Brain microvascular endothelial cell (primary cell): ENCODE results near the gene LRP6.

Experiments used
- DNase-seq: peaks from one replicate; pipeline ENCODE4 v3.0.0-alpha.2; 2020
- H3K27ac ChIP-seq: fragments of 250-450 bp; sonication (Bioruptor Pico); 2 replicates; pipeline ENCODE4 v1.5.1; 2020; ENCODE audit warnings: mild to moderate bottlenecking, moderate library complexity
- H3K27me3 ChIP-seq: fragments of 250-450 bp; sonication (Bioruptor Pico); replicated peaks from 2 replicates; pipeline ENCODE4 v1.5.1; 2020; ENCODE audit warnings: mild to moderate bottlenecking
- H3K36me3 ChIP-seq: fragments of 250-450 bp; sonication (Bioruptor Pico); replicated peaks from 2 replicates; pipeline ENCODE4 v1.5.1; 2020; ENCODE audit warnings: mild to moderate bottlenecking
- H3K4me3 ChIP-seq: 2 replicates; pipeline ENCODE4 v1.5.1; 2011; ENCODE audit warnings: low read depth, mild to moderate bottlenecking, control low read depth, low read length, moderate library complexity
- in situ Hi-C: cut with HindIII; loops from 2 replicates; pipeline ENCODE4 v1.10.0; 2017; ENCODE audit warnings: low sequenced_read_pairs, low pct_ligation_motif_present
- TF ChIP-seq, protein P1 (sequence below): IDR thresholded peaks from 2 replicates; pipeline ENCODE4 v1.5.1; 2011; ENCODE audit warnings: low read depth, mild to moderate bottlenecking, moderate library complexity, low read length, control low read depth, inconsistent platforms; ENCODE audit errors: missing control alignments

LRP6 gene

DNA sequence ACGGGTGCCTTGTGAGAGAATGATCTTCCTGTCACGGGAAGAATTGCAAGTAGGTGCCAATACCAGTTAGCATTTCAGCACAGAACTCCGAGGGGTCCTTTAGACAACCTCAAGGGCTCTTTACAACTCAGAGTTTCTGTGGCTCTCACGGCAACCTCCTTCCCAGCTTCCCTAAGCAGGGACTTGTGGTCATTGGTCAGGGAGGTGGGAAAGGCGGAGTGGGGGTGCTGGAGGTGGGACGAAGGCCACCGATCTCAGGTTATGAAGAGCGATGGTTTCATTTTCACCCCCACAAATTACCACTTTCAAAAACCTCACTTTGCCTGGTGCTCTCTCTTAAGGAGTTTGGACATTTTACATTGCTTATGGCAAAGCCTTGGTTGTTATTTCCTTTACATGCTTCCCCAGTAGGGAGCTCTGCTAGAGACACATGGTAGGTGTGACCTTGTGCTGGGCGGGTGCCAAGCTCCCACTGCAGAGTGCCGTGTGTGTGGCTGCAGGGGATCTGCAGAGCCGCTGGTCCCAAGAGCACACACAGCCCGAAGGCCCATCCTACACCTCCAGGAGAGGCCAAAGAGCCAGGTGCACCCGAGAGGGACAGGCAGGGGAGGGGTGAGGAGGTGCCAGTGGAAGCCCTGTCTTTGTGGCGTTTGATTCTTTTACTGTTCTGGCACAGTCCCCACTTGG lies 174.7 kb downstream of the LRP6 start:
- no peak for DNase-seq

DNA sequence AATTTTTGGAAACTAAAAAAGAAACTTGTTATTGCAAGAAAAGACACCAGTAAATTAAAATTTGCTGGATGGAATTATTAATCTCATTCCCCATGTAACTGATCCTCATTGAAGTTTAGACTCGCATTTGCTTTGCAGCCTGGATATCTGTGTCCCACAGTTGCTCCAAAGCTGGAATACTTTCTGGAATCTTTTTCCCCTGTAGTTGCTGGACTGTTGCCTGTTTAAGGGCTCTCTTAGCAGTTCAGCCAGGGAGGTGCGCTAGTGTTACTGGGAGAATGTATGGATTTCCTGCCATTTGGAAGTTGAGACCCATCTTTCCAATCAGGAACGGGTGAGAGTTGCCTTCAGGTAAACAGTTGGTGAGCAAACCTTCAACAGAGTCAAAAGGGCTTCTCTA lies 175.8 kb downstream of the LRP6 start:
- no peaks in the 10 kb centered on the region for H3K36me3 ChIP-seq
- H3K27me3 ChIP-seq: no peaks in the 10 kb centered on the region
- no peak overlapping the region for H3K27ac ChIP-seq
- in situ Hi-C loops: loop anchor here (25.0 kb wide), 1 partner anchor 246 kb away; no protein-coding TSS in a partner anchor
- TF ChIP-seq, protein P1, sequence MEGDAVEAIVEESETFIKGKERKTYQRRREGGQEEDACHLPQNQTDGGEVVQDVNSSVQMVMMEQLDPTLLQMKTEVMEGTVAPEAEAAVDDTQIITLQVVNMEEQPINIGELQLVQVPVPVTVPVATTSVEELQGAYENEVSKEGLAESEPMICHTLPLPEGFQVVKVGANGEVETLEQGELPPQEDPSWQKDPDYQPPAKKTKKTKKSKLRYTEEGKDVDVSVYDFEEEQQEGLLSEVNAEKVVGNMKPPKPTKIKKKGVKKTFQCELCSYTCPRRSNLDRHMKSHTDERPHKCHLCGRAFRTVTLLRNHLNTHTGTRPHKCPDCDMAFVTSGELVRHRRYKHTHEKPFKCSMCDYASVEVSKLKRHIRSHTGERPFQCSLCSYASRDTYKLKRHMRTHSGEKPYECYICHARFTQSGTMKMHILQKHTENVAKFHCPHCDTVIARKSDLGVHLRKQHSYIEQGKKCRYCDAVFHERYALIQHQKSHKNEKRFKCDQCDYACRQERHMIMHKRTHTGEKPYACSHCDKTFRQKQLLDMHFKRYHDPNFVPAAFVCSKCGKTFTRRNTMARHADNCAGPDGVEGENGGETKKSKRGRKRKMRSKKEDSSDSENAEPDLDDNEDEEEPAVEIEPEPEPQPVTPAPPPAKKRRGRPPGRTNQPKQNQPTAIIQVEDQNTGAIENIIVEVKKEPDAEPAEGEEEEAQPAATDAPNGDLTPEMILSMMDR: no peak
- no peak for DNase-seq
- H3K4me3 ChIP-seq: no peak overlapping the region

More for the DNA sequence above, 174.7 kb downstream of the LRP6 start:
- in situ Hi-C loops: loop anchor here (25.0 kb wide), 1 partner anchor 245 kb away; no protein-coding TSS in a partner anchor
- TF ChIP-seq, protein P1: no peak
- Histone ChIP-seq H3K27me3 (no peaks in the 10 kb centered on the region), H3K36me3 (no peaks in the 10 kb centered on the region), H3K4me3 (no peak overlapping the region), H3K27ac (no peak overlapping the region)

DNA sequence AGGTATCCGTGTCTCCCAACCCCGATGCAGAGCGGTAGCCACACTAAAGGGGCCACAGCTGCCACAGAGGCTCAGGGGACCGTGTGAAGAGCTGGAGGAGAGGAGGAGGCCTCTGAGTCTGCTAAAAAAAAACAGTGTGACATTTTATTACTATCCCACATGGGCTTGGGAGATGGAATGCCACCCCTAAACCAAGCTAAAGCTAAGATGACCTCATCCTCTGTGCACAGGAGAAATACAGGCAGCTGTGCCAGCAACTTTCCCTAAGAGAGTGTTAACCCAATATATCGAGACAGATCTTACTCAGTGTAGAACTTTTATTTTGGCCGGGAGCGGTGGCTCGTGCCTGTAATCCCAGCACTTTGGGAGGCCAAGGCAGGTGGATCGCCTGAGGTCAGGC lies 178.1 kb downstream of the LRP6 start:
- Histone ChIP-seq H3K27ac (no peak overlapping the region), H3K27me3 (no peaks in the 10 kb centered on the region), H3K4me3 (no peak overlapping the region), H3K36me3 (no peaks in the 10 kb centered on the region)
- DNase-seq: no peak
- in situ Hi-C loops: loop anchor here (25.0 kb wide), 1 partner anchor 249 kb away; no protein-coding TSS in a partner anchor
- TF ChIP-seq, protein P1: no peak

DNA sequence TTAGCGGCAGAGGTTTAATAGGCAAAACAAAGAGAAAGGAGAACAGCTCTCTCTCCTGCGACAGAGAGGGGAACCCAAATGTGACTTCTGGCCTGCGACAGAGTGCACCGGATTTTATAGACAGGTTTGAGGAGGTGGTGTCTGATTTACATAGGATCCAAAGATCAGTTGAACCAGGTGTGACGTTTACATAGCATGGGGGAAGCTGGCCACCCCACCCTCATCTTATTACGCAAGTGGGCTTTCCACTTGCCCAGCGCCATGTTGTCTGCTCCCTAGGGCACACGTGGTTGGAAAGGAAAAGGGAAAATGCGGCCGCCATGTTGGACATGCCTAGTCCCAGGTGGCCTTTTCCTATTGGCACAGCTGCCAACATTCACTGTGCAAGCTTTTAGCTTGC lies 178.7 kb downstream of the LRP6 start:
- H3K27ac ChIP-seq: no peak overlapping the region
- TF ChIP-seq, protein P1: no peak
- in situ Hi-C loops: loop anchor here (25.0 kb wide), 1 partner anchor 249 kb away; no protein-coding TSS in a partner anchor
- H3K36me3 ChIP-seq: no peaks in the 10 kb centered on the region
- no peak for DNase-seq
- H3K4me3 ChIP-seq: no peak overlapping the region
- no peaks in the 10 kb centered on the region for H3K27me3 ChIP-seq

DNA sequence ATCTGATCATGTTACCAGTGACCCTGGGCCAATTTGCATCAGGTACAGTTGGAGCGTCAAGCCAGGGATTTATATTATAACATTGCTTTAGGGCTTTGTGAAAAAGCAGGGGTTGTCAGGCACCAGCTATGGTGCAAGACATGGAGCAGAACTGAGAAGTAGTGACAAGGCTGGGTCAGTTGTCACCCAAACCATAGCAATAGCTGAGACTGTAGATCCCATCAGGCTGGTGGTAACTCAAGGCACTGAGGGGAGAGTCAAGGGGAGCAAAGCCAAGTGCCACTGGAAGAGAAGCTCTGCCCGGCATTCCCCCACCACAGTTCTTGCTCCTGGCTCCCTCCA lies 179.2 kb downstream of the LRP6 start:
- TF ChIP-seq, protein P1: no peak
- H3K27ac ChIP-seq: no peak overlapping the region
- DNase-seq: no peak
- no peaks in the 10 kb centered on the region for H3K36me3 ChIP-seq
- no peaks in the 10 kb centered on the region for H3K27me3 ChIP-seq
- in situ Hi-C loops: loop anchor here (25.0 kb wide), 1 partner anchor 250 kb away; no protein-coding TSS in a partner anchor
- H3K4me3 ChIP-seq: no peak overlapping the region
